Stimulated activated CD4-positive, alpha-beta T cell treated with anti-CD3 and anti-CD28 coated beads, Interleukin-4, amount 100 ng/mL, for 24 hours (primary cell): ENCODE results near the gene GAGE13.
"Not testable (repeated sequence)": the region's sequence is repeated elsewhere in the genome, so short reads cannot be mapped to it uniquely, and the experiment has no call there.

Experiments
- DNase-seq: peaks from one replicate; pipeline ENCODE4 v3.0.0-alpha.2; 2020

GAGE13 gene, protein sequence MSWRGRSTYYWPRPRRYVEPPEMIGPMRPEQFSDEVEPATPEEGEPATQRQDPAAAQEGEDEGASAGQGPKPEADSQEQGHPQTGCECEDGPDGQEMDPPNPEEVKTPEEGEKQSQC

DNA sequence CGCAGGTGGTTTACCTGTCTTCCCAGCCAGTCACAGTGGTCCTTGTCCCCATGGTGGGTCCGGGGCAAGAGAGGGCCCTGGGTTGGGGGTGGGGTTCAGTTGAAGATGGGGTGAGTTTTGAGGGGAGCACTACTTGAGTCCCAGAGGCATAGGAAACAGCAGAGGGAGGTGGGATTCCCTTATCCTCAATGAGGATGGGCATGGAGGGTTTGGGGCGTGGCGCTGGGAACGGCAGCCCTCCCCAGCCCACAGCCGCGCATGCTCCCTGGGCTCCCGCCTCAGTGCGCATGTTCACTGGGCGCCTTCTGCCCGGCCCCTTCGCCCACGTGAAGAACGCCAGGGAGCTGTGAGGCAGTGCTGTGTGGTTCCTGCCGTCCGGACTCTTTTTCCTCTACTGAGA is at the start of gene GAGE13:
Gene GAGE13 (plus strand): TSS at position 301 of the 400 bp plus-strand sequence. CDS start 1,156 bp downstream, outside the sequence.
- DNase-seq, result not testable (repeated sequence)

DNA sequence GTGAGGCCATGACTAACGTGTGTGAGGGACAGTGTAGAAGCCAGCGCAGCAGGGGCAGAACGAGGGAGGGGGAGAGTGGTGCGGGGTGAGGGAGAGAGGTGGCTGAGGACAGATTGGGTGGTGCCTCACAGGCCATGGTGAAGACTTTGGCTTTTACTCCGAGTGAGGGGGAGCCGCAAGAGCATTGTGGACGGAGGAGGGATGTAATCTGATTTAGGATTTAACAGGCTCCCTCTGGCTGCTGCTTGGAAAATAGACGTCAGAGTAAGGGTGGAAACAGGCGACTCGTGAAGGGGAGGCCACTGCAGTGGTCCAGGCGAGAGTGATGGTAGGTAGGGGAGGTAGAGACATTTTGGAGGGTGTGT is 48.8 kb upstream of the GAGE13 start:
- no peak for DNase-seq

DNA sequence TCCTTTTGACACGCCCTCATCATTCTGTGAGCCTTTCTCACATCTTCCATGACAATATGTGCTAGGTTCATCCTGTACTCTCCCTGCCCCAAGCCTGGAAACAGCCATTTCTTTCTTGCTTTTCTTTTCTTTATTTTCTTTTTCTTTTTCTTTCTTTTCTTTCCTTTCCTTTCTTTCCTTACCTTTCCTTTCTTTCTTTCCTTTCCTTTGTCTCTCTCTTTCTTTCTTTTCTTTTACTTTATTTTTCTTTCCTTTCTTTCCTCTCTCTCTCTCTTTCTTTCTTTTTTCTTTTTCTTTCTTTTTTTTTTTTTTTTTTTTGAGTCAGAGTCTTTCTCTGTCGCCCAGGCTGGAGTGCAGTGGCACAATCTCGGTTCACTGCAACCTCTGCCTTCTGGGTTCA is 47.2 kb upstream of the GAGE13 start:
- DNase-seq, result no peak

DNA sequence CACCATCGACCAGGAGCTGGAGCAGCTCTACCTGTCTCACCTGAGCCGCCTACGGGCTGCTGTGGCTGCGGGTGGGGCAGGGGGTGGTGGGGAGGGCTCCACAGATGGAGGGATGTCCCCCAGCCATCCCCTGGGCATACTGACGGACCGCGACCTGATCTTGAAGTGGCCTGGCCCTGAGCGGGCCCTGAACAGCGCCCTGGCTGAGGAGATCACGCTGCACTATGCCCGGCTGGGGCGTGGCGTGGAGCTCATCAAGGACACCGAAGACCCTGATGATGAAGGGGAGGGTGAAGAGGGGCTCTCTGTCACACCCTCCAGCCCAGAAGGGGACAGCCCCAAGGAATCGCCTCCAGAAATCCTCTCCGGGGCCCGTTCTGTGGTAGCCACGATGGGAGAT is 45.2 kb upstream of the GAGE13 start:
- DNase-seq, result no peak

DNA sequence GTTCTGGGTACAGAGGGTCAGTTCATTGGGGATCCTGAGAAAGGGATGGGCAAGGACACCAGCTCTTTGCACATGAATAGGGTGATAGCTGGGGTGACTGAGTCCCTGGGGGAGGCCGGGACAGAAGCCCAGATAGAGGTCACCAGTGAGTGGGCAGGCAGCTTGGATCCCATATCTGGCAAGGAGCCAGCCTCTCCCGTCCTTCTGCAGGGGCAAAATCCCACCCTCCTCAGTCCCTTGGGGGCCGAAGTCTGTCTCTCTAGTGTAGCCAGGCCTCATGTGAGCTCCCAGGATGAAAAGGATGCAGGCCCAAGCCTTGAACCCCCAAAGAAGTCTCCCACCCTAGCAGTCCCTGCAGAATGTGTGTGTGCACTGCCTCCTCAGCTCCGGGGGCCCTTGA is 44.8 kb upstream of the GAGE13 start:
- DNase-seq, result no peak

DNA sequence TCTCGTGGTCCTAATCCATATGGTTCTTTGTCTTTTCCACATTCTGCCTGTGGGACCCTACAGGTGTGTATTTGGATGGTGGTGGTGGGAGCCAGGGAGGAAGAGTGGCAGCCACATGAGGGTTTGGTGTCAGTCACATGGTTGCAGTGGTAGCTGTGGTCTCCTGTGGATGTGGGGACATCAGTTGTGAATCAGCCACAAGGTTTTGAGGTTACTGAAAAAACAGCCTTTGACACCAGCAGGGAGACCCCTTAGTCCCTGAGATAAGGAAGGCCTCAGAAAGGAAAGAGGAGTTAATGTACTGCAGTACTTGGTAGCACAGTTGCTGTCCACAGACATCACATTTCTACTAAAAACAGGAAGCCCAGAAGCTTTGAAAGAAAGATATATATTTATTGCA is 43.7 kb upstream of the GAGE13 start:
- no peak for DNase-seq

DNA sequence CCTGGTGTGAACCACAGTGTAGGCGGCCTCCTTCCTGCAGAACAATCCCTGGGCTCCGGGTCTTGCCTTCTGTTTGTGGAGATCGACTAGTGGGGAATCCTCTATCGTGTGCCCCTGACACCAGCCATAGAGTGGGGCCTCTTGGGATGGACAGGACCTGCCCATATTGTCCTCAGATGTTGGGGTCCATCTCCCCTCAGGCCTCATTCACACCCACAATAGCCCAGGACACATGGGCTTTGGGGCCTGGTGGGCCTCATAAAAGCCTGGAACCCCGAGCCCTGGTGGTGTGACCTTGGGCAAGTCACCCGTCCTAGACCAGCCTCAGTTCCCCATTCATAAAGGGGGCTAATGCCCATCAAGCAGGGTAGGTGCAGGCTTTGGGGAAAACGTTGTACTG is 41.2 kb upstream of the GAGE13 start:
- no peak for DNase-seq

DNA sequence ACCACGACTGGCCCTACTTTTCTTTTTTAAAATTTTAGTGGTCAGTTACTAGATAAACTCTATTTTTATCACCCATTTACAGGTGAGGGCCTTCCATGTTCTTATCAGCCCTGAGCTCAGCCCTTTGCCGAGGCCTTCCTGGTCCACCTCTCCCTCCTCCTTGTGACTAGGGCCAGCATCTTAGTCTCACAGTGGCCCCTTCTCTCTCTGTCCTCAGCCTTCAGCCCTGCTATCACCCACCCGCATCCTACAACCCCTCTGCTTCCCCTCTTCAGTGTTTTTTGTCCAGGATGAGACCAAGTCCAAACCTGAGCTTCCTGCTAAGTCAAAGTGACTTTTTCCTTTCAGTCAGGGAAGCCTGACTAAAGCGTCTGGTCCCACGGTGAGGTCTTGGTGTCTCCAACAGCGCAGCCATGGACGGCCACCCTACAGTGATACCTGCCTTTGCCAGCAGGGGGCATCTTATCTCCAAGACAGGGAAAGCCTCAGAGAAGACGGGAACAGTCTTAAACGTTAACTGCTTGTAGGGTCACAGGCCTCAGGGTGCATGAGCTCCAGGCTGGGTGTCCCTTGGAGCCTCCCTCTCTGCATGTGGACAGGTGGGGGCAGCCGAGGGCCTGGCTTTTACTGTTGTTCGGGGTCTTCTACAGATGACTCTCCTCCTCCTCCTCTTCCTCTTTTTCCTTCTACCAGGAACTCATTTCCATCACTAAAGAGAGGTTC is 39.6 kb upstream of the GAGE13 start:
- peak; percentile 75 for DNase-seq

DNA sequence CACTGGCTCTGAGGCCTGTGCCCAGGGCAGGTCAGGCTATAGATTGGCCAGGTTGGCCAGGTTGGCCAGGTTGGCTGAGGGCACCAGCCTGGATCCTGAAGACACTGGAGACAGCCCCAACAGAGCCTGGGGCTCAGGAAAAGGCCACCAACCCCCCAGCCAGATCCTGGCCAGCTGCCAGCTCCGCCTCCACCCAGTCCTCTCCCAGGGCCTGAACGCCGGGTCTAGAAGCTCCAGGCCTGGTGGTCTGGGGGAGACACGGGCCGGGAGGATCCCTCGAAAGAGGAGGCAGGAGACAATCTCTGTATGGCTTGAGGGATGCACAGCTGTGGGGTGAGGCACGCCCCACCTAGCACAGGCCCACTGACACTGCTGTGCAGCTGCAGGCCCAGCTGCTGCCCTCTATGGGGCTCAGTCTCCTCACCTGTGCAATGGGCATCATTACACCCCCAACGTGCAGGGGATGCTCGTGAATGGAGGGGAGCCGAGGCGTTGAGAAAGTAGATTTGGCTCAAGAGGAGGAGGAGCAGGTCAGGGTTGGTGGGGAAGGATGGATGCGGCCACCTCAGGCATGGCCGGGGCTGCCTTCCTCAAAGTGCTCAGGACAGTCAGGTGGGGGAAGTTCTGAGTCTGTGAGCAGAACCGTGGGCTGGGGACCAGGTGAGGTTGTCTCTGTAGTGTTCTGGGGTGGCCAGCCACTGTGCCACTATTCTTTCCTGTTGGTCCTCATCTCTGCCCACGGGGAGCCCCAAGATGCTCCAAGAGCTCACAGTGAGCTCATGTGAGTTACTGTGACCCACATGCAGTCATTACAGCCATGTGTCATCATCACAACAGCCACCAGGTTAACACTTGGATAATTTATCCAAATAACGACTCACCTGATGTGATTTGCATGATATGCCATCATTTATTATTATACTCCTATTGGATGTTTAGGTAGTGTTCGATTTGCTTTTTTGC is 38.7 kb upstream of the GAGE13 start:
- DNase-seq, result no peak

DNA sequence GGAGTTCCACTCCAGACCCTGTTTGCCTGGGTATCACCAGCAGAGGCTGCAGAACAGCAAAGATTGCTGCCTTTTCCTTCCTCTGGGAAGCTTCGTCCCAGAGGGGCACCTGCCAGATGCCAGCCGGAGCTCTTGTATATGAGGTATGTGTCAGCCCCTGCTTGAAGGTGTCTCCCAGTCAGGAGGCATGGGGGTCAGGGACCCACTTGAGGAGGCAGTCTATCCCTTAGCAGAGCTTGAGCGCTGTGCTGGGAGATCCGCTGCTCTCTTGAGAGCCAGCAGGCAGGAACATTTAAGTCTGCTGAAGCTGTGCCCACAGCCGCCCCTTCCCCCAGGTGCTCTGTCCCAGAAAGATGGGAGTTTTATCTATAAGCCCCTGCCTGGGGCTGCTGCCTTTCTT is 32.1 kb upstream of the GAGE13 start:
- not testable (repeated sequence) for DNase-seq

DNA sequence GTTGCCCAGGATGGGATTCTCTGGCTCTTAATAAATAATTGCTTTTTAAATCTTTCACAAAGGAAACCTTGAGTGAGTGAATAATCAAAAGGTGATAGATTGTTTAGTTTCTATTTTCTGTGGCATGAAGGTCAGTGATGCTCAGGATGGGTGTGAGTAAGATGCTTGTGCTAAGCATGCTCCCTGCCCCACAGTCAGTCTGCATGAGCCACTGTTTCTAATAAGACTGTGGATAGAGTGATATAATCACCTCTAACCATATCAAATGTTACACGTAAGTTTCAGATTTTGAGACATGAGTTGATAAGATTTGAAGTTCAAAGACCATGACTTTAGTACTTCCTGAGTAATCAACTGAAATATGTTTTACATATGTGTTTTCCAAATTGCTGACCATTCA is 30.7 kb upstream of the GAGE13 start:
- no peak for DNase-seq

DNA sequence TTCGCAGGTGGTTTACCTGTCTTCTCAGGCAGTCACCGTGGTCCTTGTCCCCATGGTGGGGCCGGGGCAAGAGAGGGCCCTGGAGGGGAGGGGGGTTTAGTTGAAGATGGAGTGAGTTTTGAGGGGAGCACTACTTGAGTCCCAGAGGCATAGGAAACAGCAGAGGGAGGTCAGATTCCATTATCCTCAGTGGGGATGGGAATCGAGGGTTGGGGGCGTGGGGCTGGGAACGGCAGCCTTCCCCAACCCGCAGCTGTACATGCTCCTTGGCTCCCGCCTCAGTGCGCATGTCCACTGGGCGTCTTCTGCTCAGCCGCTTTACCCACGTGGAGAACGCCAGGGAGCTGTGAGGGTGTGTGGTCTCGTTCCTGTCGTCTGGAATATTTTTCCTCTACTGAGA is 28.0 kb upstream of the GAGE13 start, which contains the start of gene GAGE10:
Gene GAGE10 (plus strand): TSS at position 301 of the 400 bp plus-strand sequence. CDS start 1,214 bp downstream, outside the sequence.
- no peak for DNase-seq

DNA sequence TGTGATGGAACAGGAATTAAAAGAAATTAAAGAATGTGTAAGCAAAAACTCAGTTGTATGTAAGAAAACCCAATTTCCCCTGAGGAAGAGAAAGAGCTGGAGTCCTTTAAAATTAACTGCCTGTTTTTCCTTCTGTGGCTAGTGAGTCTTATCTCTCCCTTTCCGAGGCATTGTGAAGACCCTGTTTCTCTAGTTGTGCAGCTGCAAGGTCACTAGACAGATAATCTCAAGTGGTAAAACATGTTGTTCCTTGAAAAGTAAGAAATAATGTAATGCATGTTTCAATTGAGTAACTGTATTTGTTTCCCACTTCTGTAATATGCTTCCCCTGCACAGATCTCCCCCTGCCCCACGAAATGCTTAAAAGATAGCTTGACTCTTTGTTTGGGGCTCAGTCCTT is 23.6 kb upstream of the GAGE13 start:
- DNase-seq, result not testable (repeated sequence)

DNA sequence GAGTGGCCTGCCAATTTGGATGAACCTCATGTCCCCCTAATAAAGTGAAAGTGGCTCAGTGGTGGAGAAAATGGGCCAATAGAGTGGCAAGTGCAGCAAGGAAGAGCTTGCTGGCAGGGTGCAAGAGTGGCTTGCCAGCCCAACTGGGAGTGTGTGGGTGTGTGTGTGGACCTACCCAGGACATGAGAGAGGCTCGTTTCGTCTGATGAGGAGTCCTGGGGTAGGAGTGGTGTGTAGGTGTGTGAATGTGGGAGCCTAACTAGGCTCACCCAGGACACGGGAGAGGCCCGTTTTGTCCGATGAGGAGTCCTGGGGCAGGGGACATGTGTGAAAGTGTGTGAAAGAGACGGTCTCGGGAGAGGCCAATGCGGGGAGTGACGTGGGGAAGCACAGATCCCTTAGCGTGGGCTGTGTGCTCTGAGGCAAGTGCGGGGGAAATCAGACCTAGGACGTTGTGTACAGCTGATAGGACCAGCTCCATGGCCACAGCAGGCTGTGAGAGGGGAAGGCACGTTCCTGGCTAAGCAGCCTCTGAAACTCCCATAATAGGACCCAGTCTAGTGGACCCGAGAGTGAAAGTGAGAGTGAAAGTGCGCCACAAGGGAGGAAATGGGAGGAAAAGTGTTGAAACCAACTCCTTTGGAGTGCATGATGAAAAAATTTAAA is 22.6 kb upstream of the GAGE13 start:
- DNase-seq, result peak; percentile 8

DNA sequence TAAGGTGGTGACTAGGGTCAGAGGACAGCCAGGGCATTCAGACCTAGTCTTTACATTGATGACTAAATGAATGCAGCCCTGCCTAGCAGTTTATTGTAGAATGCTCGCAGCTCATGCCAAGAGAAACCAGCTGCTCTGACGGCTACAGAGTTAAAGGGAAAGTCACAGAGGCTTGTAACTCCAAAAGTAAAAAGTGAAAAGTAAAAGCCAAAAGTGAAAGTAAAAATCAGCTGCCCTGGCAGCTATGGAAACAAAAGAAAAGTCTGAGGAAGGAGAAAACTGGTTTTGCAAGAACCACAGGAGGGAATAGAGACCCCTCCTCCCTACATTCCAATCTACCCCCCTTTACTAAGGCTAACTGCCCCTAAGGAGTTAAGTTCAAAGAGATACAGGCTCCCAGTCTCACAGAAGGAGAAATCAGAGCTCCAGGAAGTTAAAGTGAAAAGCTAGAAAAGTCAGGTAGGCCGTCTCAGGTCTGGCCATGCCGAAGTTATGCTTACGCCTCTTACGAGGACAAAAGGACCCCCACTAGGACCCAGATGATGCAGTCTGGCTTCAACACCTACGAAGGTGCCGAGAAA is 21.9 kb upstream of the GAGE13 start:
- DNase-seq, result no peak

DNA sequence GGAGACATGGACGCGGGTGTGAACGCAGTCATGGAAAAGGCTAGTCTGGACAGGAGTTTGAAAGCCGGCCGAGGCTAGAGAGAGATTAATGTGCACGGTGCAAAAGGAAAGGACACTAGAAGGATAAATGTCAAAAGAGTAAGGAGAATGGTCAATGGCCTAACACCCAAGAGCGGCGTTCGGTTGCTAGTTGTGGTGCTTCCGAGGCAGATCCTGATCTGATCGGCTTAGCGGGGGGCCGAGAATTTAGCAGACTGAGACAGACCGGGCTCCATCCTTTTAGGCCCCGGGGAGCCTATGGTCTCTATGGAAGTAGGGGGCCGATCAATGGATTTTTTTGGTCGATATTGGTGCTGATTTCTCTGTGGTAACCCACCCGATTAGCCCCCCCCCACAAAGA is 21.0 kb upstream of the GAGE13 start:
- DNase-seq, result no peak

DNA sequence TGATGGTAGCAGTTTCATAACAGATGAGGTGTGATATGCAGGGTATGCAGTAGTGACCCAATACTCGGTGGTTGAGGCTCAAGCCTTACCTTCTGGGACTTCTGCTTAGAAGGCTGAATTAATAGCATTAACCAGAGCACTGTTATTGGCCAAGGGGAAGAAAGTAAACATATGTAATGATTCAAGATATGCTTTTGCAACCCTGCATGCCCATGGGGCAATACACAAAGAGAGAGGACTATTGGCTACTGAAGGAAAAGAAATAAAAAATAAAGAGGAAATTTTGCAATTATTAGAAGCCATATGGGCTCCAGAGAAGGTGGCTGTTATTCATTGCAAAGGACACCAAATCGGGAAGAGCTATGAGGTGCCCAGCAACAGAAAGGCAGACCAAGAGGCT is 19.2 kb upstream of the GAGE13 start:
- no peak for DNase-seq

DNA sequence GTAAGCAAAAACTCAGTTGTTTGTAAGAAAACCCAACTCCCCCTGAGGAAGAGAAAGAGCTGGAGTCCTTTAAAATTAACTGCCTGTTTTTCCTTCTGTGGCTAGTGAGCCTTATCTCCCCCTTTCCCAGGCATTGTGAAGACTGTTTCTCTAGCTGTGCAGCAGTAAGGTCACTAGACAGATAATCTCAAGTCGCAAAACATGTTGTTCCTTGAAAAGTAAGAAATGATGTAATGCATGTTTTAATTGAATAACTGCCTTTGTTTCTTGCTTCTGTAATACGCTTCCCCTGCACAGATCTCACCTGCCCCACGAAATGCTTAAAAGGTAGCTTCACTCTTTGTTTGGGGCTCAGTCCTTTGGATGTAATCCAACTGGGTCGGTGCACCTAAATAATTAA is 15.3 kb upstream of the GAGE13 start:
- DNase-seq, result no peak

DNA sequence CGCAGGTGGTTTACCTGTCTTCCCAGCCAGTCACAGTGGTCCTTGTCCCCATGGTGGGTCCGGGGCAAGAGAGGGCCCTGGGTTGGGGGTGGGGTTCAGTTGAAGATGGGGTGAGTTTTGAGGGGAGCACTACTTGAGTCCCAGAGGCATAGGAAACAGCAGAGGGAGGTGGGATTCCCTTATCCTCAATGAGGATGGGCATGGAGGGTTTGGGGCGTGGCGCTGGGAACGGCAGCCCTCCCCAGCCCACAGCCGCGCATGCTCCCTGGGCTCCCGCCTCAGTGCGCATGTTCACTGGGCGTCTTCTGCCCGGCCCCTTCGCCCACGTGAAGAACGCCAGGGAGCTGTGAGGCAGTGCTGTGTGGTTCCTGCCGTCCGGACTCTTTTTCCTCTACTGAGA is 9.6 kb upstream of the GAGE13 start, which contains the start of gene GAGE12J:
Gene GAGE12J (plus strand): TSS at position 301 of the 400 bp plus-strand sequence. CDS start 1,157 bp downstream, outside the sequence.
- not testable (repeated sequence) for DNase-seq

DNA sequence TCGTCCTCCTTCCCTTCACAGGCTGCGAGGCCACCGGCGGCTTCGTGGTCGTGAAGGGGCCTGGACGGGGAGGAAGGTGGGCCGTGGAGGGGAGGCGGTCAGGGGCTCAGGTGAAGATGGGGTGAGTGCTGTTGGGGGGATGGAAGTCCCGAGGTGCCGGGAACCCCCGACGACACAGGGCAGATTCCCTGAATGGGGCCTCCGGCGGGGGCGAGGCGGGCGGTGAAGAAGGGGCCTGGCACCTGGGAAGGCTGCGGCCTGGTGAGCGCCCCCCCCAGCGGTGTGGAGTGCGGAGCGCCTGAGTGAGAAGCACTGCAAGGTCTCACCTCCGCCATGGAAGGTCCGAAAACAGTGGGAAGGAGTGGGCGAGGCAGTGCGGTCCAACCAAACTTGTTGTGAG is 9.1 kb upstream of the GAGE13 start:
- not testable (repeated sequence) for DNase-seq

DNA sequence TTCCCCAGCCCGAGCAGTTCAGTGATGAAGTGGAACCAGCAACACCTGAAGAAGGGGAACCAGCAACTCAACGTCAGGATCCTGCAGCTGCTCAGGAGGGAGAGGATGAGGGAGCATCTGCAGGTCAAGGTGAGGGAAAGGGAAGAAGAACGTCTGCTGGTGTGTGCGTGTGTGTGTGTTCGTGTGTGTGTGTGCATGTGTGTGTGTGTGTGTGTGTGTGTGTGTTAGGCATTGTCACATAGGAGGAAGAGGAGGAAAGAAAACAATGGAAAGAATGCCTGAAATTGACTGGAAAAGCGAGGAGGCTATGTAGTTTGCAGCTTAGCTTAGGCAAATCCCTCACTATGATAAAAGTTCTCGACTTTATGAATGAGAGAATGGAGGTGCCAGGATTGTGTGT is 7.6 kb upstream of the GAGE13 start:
- not testable (repeated sequence) for DNase-seq

DNA sequence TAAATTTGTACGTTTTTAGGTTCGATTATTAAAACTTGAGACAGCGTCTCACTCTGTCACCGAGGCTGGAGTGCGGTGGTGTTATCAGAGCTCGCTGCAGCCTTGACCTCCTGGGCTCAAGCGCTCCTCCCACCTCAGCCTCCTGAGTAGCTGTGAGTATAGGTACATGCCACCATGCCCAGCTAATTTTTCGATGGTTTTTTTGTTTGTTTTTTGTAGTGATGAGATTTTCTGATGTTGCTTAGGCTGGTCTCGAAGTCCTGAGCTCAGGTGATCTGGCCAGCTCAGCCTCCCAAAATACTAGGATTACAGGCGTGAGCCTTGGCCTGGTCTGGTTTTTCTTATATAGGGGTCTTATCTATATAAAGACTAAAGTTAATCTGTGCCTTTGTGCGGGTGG is 961 bp upstream of the GAGE13 start:
- not testable (repeated sequence) for DNase-seq

DNA sequence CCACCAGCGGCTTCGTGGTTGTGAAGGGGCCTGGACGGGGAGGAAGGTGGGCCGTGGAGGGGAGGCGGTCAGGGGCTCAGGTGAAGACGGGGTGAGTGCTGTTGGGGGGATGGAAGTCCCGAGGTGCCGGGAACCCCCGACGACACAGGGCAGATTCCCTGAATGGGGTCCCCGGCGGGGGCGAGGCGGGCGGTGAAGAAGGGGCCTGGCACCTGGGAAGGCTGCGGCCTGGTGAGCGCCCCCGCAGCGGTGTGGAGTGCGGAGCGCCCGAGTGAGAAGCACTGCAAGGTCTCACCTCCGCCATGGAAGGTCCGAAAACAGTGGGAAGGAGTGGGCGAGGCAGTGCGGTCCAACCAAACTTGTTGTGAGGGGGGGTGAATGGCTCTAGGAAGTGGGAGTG is 459 bp downstream of the GAGE13 start:
- not testable (repeated sequence) for DNase-seq
